HG03432 (cell line): ENCODE measurements around the gene EP400.

Source experiments
- ATAC-seq: cut with Tn5 transposase; IDR thresholded peaks from one replicate; pipeline ENCODE4 v1.9.1; 2021; ENCODE audit warnings: mild to moderate bottlenecking, moderate library complexity; ENCODE audit not compliant: unreplicated experiment

The EP400 gene, protein sequence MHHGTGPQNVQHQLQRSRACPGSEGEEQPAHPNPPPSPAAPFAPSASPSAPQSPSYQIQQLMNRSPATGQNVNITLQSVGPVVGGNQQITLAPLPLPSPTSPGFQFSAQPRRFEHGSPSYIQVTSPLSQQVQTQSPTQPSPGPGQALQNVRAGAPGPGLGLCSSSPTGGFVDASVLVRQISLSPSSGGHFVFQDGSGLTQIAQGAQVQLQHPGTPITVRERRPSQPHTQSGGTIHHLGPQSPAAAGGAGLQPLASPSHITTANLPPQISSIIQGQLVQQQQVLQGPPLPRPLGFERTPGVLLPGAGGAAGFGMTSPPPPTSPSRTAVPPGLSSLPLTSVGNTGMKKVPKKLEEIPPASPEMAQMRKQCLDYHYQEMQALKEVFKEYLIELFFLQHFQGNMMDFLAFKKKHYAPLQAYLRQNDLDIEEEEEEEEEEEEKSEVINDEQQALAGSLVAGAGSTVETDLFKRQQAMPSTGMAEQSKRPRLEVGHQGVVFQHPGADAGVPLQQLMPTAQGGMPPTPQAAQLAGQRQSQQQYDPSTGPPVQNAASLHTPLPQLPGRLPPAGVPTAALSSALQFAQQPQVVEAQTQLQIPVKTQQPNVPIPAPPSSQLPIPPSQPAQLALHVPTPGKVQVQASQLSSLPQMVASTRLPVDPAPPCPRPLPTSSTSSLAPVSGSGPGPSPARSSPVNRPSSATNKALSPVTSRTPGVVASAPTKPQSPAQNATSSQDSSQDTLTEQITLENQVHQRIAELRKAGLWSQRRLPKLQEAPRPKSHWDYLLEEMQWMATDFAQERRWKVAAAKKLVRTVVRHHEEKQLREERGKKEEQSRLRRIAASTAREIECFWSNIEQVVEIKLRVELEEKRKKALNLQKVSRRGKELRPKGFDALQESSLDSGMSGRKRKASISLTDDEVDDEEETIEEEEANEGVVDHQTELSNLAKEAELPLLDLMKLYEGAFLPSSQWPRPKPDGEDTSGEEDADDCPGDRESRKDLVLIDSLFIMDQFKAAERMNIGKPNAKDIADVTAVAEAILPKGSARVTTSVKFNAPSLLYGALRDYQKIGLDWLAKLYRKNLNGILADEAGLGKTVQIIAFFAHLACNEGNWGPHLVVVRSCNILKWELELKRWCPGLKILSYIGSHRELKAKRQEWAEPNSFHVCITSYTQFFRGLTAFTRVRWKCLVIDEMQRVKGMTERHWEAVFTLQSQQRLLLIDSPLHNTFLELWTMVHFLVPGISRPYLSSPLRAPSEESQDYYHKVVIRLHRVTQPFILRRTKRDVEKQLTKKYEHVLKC (N-terminal part only)

GRCh38 chr12:131949431-131950181, at the start of gene EP400:
TSS of gene EP400 (plus strand) at chr12:131949942. CDS start at chr12:131960620, 10,678 bp downstream.
- ATAC-seq: peak; percentile 92

DNA sequence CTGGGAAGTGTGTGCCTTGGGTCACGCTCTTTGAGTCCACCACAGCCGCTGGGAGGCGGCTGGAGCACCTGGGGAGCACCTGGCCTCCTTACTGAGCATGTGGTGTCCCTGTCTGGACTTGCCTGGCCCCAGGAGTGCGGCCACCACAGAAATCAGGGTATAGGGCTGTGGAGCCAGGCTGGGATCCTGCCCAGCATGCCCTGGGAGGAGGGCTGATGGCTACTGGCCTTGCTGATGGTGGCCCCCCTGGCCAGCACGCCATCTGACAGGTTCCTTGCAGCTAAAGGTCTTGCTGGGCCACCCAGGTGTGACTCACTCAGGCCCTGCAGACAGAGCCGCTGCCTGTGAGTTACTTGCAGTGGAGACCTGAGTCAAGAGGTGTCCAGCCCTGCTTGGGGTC, 49.3 kb upstream of the EP400 start:
- no peak for ATAC-seq

- ATAC-seq: no peak
Observed at GRCh38 chr12:131901431-131902331, 48.1 kb upstream of the EP400 start.

DNA sequence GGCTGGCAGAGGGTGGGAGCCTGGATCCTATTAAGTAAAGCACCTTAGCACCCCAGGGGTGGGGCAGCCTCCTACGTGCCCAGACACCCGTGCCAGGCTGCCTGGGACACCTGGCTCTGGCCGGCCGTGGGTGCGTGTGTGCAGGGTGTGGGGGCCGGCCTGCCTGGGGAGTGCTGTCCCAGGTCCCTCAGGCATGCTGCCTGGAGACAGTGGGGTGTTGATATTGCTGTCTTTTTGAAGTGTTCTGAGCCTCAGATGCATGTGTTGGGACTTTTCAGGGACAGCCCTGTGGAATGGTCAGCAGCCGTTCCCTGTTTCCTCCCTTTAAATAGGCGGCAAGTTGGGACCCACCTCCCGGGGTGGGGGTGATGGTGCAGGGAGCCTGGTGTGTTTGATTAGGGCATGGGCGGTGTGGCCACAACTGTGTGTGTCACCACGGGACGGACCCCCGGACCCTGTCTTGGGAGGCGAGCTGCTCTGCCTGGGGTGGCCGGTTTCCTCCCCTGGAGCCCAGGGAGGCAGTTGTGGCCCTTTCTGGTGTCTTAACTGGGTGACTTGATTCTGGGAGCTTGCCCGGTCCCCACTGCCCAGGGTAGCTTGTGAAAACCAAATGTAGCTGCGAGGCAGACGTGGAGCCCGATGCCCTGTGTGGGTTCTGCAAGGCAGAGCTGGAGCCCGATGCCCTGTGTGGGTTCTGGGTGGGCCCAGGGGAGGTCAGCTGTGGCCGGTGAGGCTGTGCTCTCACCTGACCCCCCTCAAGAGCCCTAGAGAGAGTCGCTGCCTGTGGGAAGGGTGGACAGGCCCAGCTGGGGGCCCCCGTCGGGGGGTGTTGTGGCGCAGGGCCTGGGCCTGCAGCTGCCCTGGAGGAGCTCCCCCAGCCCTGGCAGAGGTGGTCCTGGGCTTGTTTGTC, 47.2 kb upstream of the EP400 start:
- ATAC-seq: no peak

DNA sequence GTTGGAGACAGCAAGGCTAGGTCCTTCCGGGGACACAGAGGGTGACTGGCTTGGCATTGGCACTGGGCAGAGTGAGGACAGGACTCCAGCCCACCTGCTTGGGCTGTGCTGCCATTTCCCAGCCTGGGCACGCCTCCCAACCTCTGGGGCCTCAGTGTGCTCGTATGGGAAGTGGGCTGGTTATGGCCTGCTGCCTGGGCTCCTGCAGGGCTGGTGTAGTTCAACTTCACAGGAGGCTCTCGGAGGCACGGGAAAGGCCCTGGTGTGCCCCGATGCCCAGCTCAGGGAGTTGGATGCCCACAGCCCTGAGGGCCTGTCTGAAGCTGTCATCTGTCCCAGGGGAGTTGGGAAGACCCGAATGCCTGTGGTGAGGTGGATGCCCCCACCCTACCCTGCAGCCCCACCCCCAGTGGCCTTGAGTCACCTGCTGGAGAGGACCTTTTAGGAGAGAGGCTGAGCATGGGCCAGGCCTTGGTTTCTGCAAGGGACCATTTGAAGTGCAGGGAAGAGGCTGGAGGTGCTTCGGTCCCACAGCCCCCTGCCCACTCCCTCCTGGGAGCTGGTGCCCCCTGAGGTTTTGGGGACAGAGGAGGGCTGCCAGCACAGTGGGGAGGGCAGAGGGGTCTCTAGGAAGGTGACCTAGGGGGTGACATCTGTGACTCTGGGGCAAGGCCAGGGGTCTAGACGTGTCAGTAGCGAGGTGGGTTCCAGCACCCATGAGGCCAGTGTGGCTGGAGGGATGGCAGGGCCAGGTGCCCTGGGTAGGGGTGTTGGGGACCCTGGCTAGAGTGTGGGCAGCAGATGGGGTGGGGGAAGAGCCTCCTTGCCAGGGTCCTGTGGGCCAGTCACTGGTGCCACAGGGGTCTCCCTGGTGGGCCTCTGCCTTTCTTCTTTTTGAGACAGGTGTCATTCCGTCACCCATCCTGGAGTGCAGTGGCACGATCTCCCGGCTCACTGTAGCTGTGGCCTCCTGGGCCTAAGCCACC, 46.2 kb upstream of the EP400 start:
- no peak for ATAC-seq

- no peak for ATAC-seq
Observed at GRCh38 chr12:131904346-131904745, 45.4 kb upstream of the EP400 start.

- no peak for ATAC-seq
Observed at GRCh38 chr12:131905081-131905629, 44.6 kb upstream of the EP400 start.

- no peak for ATAC-seq
Observed at GRCh38 chr12:131905630-131906091, 44.1 kb upstream of the EP400 start.

DNA sequence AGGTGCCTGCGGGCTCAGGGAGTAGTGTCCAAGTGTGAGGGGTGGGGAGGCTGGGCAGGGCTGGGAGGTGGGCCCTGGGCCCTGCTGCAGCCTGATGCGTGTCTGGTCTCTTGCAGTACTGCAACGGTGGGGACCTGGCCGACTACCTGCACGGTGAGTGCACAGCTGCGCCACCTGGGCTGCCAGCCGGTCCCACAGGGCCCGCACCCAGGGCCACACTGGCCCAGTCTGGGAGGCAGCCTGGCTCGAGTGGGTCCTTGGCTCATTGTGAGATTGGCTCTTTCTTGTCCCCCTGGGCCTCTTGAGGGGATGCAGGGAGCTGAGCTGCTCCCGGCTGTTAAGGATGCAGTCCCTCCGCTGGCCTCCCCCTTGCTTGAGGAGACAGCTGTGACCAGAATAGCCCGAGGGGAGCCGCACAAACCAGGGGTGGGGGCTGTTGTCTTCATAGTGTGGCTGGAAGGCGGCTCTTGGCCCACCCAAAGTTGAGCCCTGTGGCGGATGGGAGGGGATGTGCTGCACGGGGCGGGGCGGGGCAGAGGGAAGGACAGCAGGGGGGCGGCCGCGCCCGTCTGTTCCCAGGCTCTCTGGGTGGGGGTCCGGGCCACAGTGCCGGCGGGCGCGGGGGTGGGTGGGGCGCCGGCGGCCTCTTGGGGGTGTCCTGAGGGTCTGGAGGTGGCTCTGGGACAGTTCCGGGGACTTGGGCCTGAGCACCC, 42.2 kb upstream of the EP400 start:
- no peak for ATAC-seq

GRCh38 chr12:131908092-131909080, 41.4 kb upstream of the EP400 start:
- ATAC-seq: no peak

GRCh38 chr12:131909081-131909751, 40.5 kb upstream of the EP400 start:
- ATAC-seq: no peak

GRCh38 chr12:131909752-131910219, 40.0 kb upstream of the EP400 start:
- no peak for ATAC-seq

DNA sequence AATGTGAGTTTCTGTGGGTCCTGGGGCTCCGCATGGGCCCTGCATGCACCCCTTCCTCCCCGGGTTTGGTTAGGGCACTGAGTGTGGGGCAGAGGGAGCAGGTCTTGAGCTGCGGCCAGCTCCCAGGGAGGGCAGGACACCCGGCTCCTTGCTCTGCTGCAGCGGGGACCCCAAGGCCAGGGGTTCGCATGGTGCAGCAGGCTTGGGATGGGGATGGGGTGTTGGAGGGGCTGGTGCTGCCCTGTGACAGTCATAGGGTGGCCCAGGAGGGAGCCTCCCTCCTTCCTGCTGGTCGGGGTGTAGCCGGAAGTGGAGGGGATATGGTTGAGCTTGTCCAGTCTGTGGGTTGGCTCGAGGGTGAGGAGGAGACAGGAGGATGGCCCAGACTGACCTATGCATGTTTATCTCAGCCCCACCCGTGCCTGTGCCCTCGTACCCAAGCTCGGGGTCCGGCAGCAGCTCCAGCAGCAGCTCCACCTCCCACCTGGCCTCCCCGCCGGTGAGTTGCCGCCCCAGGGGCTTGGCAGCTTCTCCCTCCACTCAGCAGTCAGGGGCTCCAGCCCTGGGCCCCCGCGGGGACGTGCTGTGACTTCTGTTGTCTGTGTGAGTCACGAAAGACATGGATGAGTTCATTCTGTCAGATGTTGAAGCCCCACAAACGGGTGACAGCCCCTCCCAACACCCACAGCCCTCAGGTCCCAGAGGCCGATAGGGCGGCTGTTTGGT, 39.3 kb upstream of the EP400 start:
- ATAC-seq: no peak
